Loucy (cell line): ENCODE measurements around the gene ADGRL3.

Source experiments
- H2AFZ ChIP-seq: fragments of 200-600 bp; sonication (generic); 2 replicates; pipeline ENCODE4 v1.6.0; 2016; ENCODE audit warnings: antibody characterized with exemption, mild to moderate bottlenecking, low read length, moderate library complexity
- H3F3A ChIP-seq: fragments of 200-600 bp; 2 replicates; pipeline ENCODE4 v1.6.0; 2016; ENCODE audit warnings: antibody characterized with exemption, low read depth, mild to moderate bottlenecking
- H3K27me3 ChIP-seq: fragments of 200-600 bp; sonication (generic); 2 replicates; pipeline ENCODE4 v1.6.1; 2014; ENCODE audit warnings: low read length, mild to moderate bottlenecking; ENCODE audit not compliant: insufficient read depth, poor library complexity, severe bottlenecking
- H3K36me3 ChIP-seq: fragments of 200-600 bp; sonication (generic); 2 replicates; pipeline ENCODE4 v1.6.1; 2016; ENCODE audit warnings: low read length; ENCODE audit not compliant: insufficient read depth
- H3K4me1 ChIP-seq: fragments of 200-600 bp; sonication (generic); 2 replicates; pipeline ENCODE4 v1.5.1; 2014; ENCODE audit warnings: low read length, mild to moderate bottlenecking; ENCODE audit not compliant: insufficient read depth, poor library complexity, severe bottlenecking
- H3K4me2 ChIP-seq: fragments of 200-600 bp; sonication (generic); 2 replicates; pipeline ENCODE4 v1.6.0; 2014; ENCODE audit warnings: antibody characterized with exemption, low read length, low read depth, mild to moderate bottlenecking; ENCODE audit not compliant: poor library complexity, severe bottlenecking
- H3K4me3 ChIP-seq: fragments of 200-600 bp; sonication (generic); 2 replicates; pipeline ENCODE4 v1.5.1; 2014; ENCODE audit warnings: low read length, mild to moderate bottlenecking, mixed read lengths; ENCODE audit not compliant: poor library complexity, severe bottlenecking
- H3K79me2 ChIP-seq: fragments of 200-600 bp; sonication (generic); 2 replicates; pipeline ENCODE4 v1.6.1; 2014; ENCODE audit warnings: low read length; ENCODE audit not compliant: insufficient read depth
- H3K9ac ChIP-seq: fragments of 200-600 bp; sonication (generic); 2 replicates; pipeline ENCODE4 v1.6.0; 2014; ENCODE audit warnings: mild to moderate bottlenecking, low read depth, low read length, moderate library complexity; ENCODE audit not compliant: poor library complexity, severe bottlenecking
- H3K9me2 ChIP-seq: fragments of 200-600 bp; sonication (generic); replicated peaks from 2 replicates; pipeline ENCODE4 v1.6.1; 2016; ENCODE audit warnings: low read depth, low read length, mixed read lengths
- H3K9me3 ChIP-seq: fragments of 200-600 bp; sonication (generic); 2 replicates; pipeline ENCODE4 v1.6.1; 2014; ENCODE audit warnings: mild to moderate bottlenecking, antibody characterized with exemption, low read length, low read depth; ENCODE audit not compliant: insufficient read depth
- H4K20me1 ChIP-seq: fragments of 200-600 bp; sonication (generic); 2 replicates; pipeline ENCODE4 v1.6.0; 2014; ENCODE audit warnings: antibody characterized with exemption, low read length, mild to moderate bottlenecking; ENCODE audit not compliant: insufficient read depth, poor library complexity, severe bottlenecking
- CTCF ChIP-seq: fragments of 200-600 bp; sonication (generic); conservative IDR thresholded peaks from 2 replicates; pipeline ENCODE4 v1.5.1; 2014; ENCODE audit warnings: mild to moderate bottlenecking, antibody characterized with exemption, low read length
- EZH2phosphoT487 ChIP-seq: fragments of 200-600 bp; IDR thresholded peaks from 2 replicates; pipeline ENCODE4 v1.6.1; 2018; ENCODE audit warnings: antibody characterized with exemption, mild to moderate bottlenecking, moderate library complexity, borderline replicate concordance

Gene ADGRL3

GRCh38 chr4:61301271-61301670 is 101.1 kb downstream of the ADGRL3 start:
- TF ChIP-seq CTCF (no peak), EZH2phosphoT487 (no peak)
- Histone ChIP-seq H3K79me2 (no peaks in the 10 kb centered on the region), H2AFZ (no peak overlapping the region), H3F3A (no peaks in the 10 kb centered on the region), H3K9me3 (no peaks in the 10 kb centered on the region), H3K4me1 (no peaks in the 10 kb centered on the region), H3K4me2 (no peak overlapping the region), H3K27me3 (no peaks in the 10 kb centered on the region), H3K9me2 (no peaks in the 10 kb centered on the region), H3K36me3 (no peaks in the 10 kb centered on the region), H4K20me1 (no peaks in the 10 kb centered on the region), H3K9ac (no peak overlapping the region), H3K4me3 (no peak overlapping the region)

- H3K36me3 ChIP-seq, result no peaks in the 10 kb centered on the region
- no peaks in the 10 kb centered on the region for H3K79me2 ChIP-seq
- H4K20me1 ChIP-seq, result no peaks in the 10 kb centered on the region
- no peak overlapping the region for H3K9ac ChIP-seq
- no peaks in the 10 kb centered on the region for H3K9me3 ChIP-seq
- no peaks in the 10 kb centered on the region for H3K27me3 ChIP-seq
- no peak overlapping the region for H3K4me3 ChIP-seq
- no peaks in the 10 kb centered on the region for H3K9me2 ChIP-seq
- no peaks in the 10 kb centered on the region for H3K4me1 ChIP-seq
- TF ChIP-seq EZH2phosphoT487 (no peak), CTCF (no peak)
- no peak overlapping the region for H2AFZ ChIP-seq
- H3K4me2 ChIP-seq, result no peak overlapping the region
- H3F3A ChIP-seq, result no peaks in the 10 kb centered on the region
Observed at GRCh38 chr4:61308033-61308432, 107.9 kb downstream of the ADGRL3 start.

- Histone ChIP-seq H3K27me3 (no peaks in the 10 kb centered on the region), H3K36me3 (no peaks in the 10 kb centered on the region), H3F3A (no peaks in the 10 kb centered on the region), H3K9ac (no peak overlapping the region), H3K9me2 (no peaks in the 10 kb centered on the region), H3K4me3 (no peak overlapping the region), H3K79me2 (no peaks in the 10 kb centered on the region), H4K20me1 (no peaks in the 10 kb centered on the region), H3K9me3 (no peaks in the 10 kb centered on the region), H3K4me1 (no peaks in the 10 kb centered on the region), H2AFZ (no peak overlapping the region), H3K4me2 (no peak overlapping the region)
- no peak for TF ChIP-seq CTCF
- TF ChIP-seq EZH2phosphoT487, result no peak
Observed at GRCh38 chr4:61309616-61310015, 109.5 kb downstream of the ADGRL3 start.
